WTC11 (cell line): ENCODE results near the gene COMMD10. TPM values are rescaled to one million over a fixed set of nuclear protein-coding genes. Genes with fewer than 3 reads are reported as not detected.

Source experiments
- ATAC-seq: fragments of 200-7000 bp; cut with Tn5 transposase; 2 replicates; pipeline ENCODE4 v1.10.0; 2021; ENCODE audit warnings: mild to moderate bottlenecking, moderate library complexity
- CTCF ChIA-PET: fragments of 300-600 bp; sonication (Branson Sonifier 250); formaldehyde crosslinking; loops from one replicate; lab custom pipeline; 2021; ENCODE audit warnings: antibody characterized with exemption; lab: Charles Lee
- POLR2A ChIA-PET: fragments of 350-600 bp; sonication (Branson Sonifier 250); formaldehyde crosslinking; loops from one replicate; lab custom pipeline; 2021; ENCODE audit warnings: antibody characterized with exemption; lab: Charles Lee
- DNase-seq: peaks from one replicate; pipeline ENCODE4 v3.0.0; 2021; ENCODE audit warnings: low spot score
- H3K27ac Mint-ChIP-seq: 2 replicates; pipeline ENCODE4 v1.8.0; 2021; ENCODE audit warnings: mixed read lengths
- H3K27me3 Mint-ChIP-seq: 2 replicates; pipeline ENCODE4 v1.8.0; 2021; ENCODE audit warnings: low read depth, mild to moderate bottlenecking, moderate library complexity, mixed read lengths
- H3K36me3 Mint-ChIP-seq: 2 replicates; pipeline ENCODE4 v1.8.0; 2021; ENCODE audit warnings: mixed read lengths
- H3K4me1 Mint-ChIP-seq: 2 replicates; pipeline ENCODE4 v1.8.0; 2022; ENCODE audit warnings: mixed read lengths
- H3K4me3 Mint-ChIP-seq: 2 replicates; pipeline ENCODE4 v1.8.0; 2021; ENCODE audit warnings: mild to moderate bottlenecking, moderate library complexity, mixed read lengths
- H3K9me3 Mint-ChIP-seq: 2 replicates; pipeline ENCODE4 v1.8.0; 2021; ENCODE audit warnings: mixed read lengths
- ATF1 ChIP-seq: sonication (generic); formaldehyde crosslinking; IDR thresholded peaks from 2 replicates; pipeline ENCODE4 v1.8.1; 2023; ENCODE audit warnings: mild to moderate bottlenecking, moderate library complexity, missing genetic modification reagents
- CREM ChIP-seq: sonication (generic); formaldehyde crosslinking; IDR thresholded peaks from 2 replicates; pipeline ENCODE4 v1.8.1; 2022; ENCODE audit warnings: mild to moderate bottlenecking, missing genetic modification reagents, moderate library complexity
- TCF7 ChIP-seq: sonication (generic); formaldehyde crosslinking; IDR thresholded peaks from 2 replicates; pipeline ENCODE4 v1.8.0; 2022; ENCODE audit warnings: mild to moderate bottlenecking, low read depth, missing genetic modification reagents, moderate library complexity
- ZNF138 ChIP-seq: sonication (generic); formaldehyde crosslinking; conservative IDR thresholded peaks from 2 replicates; pipeline ENCODE4 v1.8.1; 2022; ENCODE audit warnings: mild to moderate bottlenecking, moderate library complexity, missing genetic modification reagents
- ZNF232 ChIP-seq: sonication (generic); formaldehyde crosslinking; IDR thresholded peaks from 2 replicates; pipeline ENCODE4 v1.8.0; 2022; ENCODE audit warnings: mild to moderate bottlenecking, missing genetic modification reagents
- ZNF423 ChIP-seq: fragments of 250-450 bp; sonication (Bioruptor Pico); IDR thresholded peaks from 2 replicates; pipeline ENCODE4 v2.1.2; 2022; ENCODE audit warnings: mild to moderate bottlenecking, moderate library complexity
- total RNA-seq: library from RNA; stranded (reverse); gene quantifications from 3 replicates; pipeline ENCODE4 v1.2.3, GENCODE V29; 2021
- TF ChIP-seq, protein P1 (sequence below): sonication (generic); formaldehyde crosslinking; IDR thresholded peaks from 2 replicates; pipeline ENCODE4 v1.8.1; 2023; ENCODE audit warnings: mild to moderate bottlenecking, missing genetic modification reagents, moderate library complexity
- TF ChIP-seq, protein P2 (sequence below): fragments of 250-450 bp; sonication (Bioruptor Pico); IDR thresholded peaks from 2 replicates; pipeline ENCODE4 v1.8.0; 2021; ENCODE audit warnings: mild to moderate bottlenecking
- TF ChIP-seq, protein P3 (sequence below): sonication (generic); formaldehyde crosslinking; IDR thresholded peaks from 2 replicates; pipeline ENCODE4 v1.8.0; 2023; ENCODE audit warnings: mild to moderate bottlenecking, missing genetic modification reagents
- TF ChIP-seq, protein P4 (sequence below): sonication (generic); formaldehyde crosslinking; IDR thresholded peaks from 2 replicates; pipeline ENCODE4 v1.8.1; 2022; ENCODE audit warnings: low read depth, missing genetic modification reagents, borderline replicate concordance
- TF ChIP-seq, protein P5 (sequence below): fragments of 250-450 bp; sonication (Bioruptor Pico); IDR thresholded peaks from 2 replicates; pipeline ENCODE4 v1.9.0; 2021; ENCODE audit warnings: mild to moderate bottlenecking
- TF ChIP-seq, protein P6 (sequence below): sonication (generic); formaldehyde crosslinking; IDR thresholded peaks from 2 replicates; pipeline ENCODE4 v1.8.0; 2023; ENCODE audit warnings: missing genetic modification reagents

The COMMD10 gene
- total RNA-seq, 1 experiment from 2014 or later, result 34.5 TPM

DNA sequence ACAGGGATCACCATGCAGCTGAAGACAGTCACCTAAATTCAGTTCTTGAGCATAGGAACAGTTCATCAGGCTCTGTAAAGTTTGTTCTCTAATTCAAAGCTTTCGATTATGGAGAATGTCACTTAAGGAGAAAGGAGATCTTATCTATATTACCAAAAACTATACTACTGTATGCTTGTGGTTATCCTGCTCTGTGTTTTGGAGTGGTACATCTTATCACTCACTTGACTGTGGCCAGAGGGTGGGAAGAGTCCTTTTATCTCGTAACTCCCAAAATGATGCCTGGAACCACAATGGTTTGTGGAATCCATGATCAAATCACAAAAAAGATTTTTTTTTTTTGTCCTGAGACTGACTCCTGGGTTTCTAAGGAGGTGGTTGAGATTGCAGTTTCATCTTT is 230.7 kb downstream of the COMMD10 start (continued):
- TF ChIP-seq, protein P1, sequence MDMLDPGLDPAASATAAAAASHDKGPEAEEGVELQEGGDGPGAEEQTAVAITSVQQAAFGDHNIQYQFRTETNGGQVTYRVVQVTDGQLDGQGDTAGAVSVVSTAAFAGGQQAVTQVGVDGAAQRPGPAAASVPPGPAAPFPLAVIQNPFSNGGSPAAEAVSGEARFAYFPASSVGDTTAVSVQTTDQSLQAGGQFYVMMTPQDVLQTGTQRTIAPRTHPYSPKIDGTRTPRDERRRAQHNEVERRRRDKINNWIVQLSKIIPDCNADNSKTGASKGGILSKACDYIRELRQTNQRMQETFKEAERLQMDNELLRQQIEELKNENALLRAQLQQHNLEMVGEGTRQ (CRISPR knock-in tag), result no peak
- TF ChIP-seq, protein P2, sequence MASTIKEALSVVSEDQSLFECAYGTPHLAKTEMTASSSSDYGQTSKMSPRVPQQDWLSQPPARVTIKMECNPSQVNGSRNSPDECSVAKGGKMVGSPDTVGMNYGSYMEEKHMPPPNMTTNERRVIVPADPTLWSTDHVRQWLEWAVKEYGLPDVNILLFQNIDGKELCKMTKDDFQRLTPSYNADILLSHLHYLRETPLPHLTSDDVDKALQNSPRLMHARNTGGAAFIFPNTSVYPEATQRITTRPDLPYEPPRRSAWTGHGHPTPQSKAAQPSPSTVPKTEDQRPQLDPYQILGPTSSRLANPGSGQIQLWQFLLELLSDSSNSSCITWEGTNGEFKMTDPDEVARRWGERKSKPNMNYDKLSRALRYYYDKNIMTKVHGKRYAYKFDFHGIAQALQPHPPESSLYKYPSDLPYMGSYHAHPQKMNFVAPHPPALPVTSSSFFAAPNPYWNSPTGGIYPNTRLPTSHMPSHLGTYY (CRISPR knock-in tag), result no peak
- TF ChIP-seq, protein P3, sequence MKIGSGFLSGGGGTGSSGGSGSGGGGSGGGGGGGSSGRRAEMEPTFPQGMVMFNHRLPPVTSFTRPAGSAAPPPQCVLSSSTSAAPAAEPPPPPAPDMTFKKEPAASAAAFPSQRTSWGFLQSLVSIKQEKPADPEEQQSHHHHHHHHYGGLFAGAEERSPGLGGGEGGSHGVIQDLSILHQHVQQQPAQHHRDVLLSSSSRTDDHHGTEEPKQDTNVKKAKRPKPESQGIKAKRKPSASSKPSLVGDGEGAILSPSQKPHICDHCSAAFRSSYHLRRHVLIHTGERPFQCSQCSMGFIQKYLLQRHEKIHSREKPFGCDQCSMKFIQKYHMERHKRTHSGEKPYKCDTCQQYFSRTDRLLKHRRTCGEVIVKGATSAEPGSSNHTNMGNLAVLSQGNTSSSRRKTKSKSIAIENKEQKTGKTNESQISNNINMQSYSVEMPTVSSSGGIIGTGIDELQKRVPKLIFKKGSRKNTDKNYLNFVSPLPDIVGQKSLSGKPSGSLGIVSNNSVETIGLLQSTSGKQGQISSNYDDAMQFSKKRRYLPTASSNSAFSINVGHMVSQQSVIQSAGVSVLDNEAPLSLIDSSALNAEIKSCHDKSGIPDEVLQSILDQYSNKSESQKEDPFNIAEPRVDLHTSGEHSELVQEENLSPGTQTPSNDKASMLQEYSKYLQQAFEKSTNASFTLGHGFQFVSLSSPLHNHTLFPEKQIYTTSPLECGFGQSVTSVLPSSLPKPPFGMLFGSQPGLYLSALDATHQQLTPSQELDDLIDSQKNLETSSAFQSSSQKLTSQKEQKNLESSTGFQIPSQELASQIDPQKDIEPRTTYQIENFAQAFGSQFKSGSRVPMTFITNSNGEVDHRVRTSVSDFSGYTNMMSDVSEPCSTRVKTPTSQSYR (CRISPR knock-in tag), result no peak

DNA sequence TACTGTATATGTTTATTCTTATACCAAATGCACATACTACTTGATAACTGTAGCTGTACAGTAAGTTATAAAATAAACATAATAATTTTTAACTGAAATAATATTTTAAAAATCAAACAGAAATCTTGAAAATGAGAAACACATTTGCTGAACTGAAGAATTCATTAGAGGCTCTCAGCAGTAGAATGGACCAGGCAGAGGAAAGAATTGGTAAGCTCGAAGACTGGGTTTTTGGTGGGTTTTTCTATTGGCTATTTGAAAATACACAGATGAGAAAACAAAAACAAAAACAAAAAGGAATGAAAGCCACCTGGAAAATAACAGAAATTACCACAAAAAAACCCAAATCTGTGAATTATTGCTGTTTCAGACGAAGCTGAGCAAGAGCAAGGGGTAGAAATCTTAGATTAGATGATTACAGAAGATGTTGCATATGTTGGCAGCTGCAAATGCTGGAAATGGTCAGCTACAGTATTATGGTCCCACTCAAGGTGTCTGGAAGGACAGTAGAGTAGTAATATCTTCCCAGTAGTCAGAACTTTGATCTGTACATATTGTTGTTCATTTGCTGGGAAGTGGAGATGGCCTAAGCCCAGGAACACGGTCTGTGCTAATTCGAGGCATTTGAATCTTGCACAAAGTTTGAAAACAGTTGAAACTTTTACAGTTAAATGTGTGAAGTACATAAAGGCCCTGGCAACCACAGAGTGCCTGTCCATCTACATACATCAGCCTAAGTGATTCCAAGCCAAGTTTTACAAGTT is 233.4 kb downstream of the COMMD10 start:
- ChIA-PET POLR2A (no interaction called here), CTCF (interaction anchor here (0.5 to 0.9 kb wide), 2 partner anchors 9 to 17 kb away, joined by 3 read pairs; no protein-coding TSS in a partner anchor)
- ATAC-seq, result no peak
- peaks cover 5% of the 10 kb centered on the region; the same call in 1 of the 2 replicates for H3K9me3 Mint-ChIP-seq
- no peak overlapping the region for H3K4me3 Mint-ChIP-seq
- peaks cover 13% of the 10 kb centered on the region for H3K36me3 Mint-ChIP-seq
- no peak for TF ChIP-seq ATF1 (CRISPR knock-in tag)
- H3K27ac Mint-ChIP-seq, result no peak overlapping the region
- H3K27me3 Mint-ChIP-seq, result no peaks in the 10 kb centered on the region
- no peak for DNase-seq
- no peaks in the 10 kb centered on the region for H3K4me1 Mint-ChIP-seq

DNA sequence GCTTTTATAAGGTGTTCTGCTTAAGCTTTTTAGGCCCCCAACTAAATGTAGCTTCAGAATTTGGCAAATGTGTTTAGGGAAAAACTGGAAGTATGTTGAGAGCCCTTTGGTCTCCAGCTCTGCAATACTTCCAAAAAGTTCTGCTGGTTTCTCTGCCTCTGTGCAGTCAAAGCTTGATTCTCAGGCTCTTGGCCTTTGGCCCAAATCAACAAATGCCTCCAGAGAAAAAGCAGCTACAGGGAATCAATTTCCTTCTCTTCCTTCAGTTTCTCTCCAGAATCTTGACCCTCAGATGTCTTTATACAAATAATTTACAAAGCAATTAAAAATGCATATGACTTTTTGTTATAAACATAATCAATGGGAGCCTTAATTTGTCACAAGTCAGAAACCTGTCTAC is 235.7 kb downstream of the COMMD10 start:
- TF ChIP-seq ZNF138 (CRISPR knock-in tag), result no peak
- TF ChIP-seq, protein P4, sequence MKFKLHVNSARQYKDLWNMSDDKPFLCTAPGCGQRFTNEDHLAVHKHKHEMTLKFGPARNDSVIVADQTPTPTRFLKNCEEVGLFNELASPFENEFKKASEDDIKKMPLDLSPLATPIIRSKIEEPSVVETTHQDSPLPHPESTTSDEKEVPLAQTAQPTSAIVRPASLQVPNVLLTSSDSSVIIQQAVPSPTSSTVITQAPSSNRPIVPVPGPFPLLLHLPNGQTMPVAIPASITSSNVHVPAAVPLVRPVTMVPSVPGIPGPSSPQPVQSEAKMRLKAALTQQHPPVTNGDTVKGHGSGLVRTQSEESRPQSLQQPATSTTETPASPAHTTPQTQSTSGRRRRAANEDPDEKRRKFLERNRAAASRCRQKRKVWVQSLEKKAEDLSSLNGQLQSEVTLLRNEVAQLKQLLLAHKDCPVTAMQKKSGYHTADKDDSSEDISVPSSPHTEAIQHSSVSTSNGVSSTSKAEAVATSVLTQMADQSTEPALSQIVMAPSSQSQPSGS, result no peak
- TF ChIP-seq ZNF232, result no peak
- TF ChIP-seq ZNF423 (CRISPR knock-in tag), result no peak
- TF ChIP-seq, protein P5, sequence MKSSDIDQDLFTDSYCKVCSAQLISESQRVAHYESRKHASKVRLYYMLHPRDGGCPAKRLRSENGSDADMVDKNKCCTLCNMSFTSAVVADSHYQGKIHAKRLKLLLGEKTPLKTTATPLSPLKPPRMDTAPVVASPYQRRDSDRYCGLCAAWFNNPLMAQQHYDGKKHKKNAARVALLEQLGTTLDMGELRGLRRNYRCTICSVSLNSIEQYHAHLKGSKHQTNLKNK (CRISPR knock-in tag), result no peak
- H3K4me3 Mint-ChIP-seq, result no peak overlapping the region
- DNase-seq, result no peak
- ATAC-seq, result no peak
- no peak overlapping the region for H3K27ac Mint-ChIP-seq
- peaks cover 14% of the 10 kb centered on the region for H3K36me3 Mint-ChIP-seq
- POLR2A ChIA-PET, result no interaction called here
- peaks cover 5% of the 10 kb centered on the region; the same call in 1 of the 2 replicates for H3K9me3 Mint-ChIP-seq
- CTCF ChIA-PET, result no interaction called here
- no peaks in the 10 kb centered on the region for H3K4me1 Mint-ChIP-seq
- no peaks in the 10 kb centered on the region for H3K27me3 Mint-ChIP-seq

DNA sequence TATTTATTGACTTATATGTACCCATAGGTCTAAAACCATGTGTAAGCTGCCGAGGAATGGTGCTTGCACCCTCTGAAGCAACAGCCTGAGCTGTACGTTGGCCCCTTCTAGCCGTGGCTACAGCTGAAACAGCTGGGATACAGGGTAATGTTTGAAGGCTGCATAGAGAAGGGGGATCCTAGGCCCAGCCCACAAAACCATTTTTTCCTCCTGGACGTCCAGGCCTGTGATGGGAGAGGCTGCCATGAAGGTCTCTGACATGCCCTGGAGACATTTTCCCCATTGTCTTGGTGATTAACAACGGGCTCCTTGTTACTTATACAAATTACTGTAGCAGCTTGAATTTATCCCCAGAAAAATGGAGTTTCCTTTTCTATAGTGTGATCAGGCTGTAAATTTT is 244.7 kb downstream of the COMMD10 start:
- CTCF ChIA-PET, result no interaction called here
- ATAC-seq, result no peak

More for the DNA sequence above, 244.7 kb downstream of the COMMD10 start:
- Mint-ChIP-seq H3K4me3 (no peak overlapping the region), H3K36me3 (peaks cover 45% of the 10 kb centered on the region), H3K27me3 (no peaks in the 10 kb centered on the region; the same call in none of the 2 replicates), H3K9me3 (peaks cover 62% of the 10 kb centered on the region), H3K27ac (no peak overlapping the region), H3K4me1 (no peaks in the 10 kb centered on the region)
- TF ChIP-seq TCF7 (CRISPR knock-in tag) (no peak), ZNF232 (no peak), CREM (CRISPR knock-in tag) (no peak)
- TF ChIP-seq, protein P6, sequence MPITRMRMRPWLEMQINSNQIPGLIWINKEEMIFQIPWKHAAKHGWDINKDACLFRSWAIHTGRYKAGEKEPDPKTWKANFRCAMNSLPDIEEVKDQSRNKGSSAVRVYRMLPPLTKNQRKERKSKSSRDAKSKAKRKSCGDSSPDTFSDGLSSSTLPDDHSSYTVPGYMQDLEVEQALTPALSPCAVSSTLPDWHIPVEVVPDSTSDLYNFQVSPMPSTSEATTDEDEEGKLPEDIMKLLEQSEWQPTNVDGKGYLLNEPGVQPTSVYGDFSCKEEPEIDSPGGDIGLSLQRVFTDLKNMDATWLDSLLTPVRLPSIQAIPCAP (CRISPR knock-in tag), result no peak
- TF ChIP-seq, protein P3 (CRISPR knock-in tag), result no peak
- no peak for DNase-seq
- POLR2A ChIA-PET, result no interaction called here
